CD4-positive, alpha-beta T cell (primary cell): ENCODE measurements around the gene ROPN1L. TPM values are rescaled to one million over a fixed set of nuclear protein-coding genes. Genes with fewer than 3 reads are reported as not detected.
"Not testable (repeated sequence)": the region's sequence is repeated elsewhere in the genome, so short reads cannot be mapped to it uniquely, and the experiment has no call there.

Experiments
- ATAC-seq: fragments of 200-7000 bp; cut with Tn5 transposase; one replicate; pipeline ENCODE4 v1.10.0; 2022; ENCODE audit warnings: mild to moderate bottlenecking; ENCODE audit not compliant: poor library complexity
- CTCF ChIA-PET: fragments of 350-600 bp; sonication (Branson Sonifier 250); formaldehyde crosslinking; loops from one replicate; lab custom pipeline; 2021; ENCODE audit warnings: antibody characterized with exemption, inconsistent platforms; lab: Charles Lee
- POLR2A ChIA-PET: fragments of 350-600 bp; sonication (Branson Sonifier 250); formaldehyde crosslinking; loops from one replicate; lab custom pipeline; 2021; ENCODE audit warnings: antibody characterized with exemption, inconsistent platforms; lab: Charles Lee
- DNase-seq, 14 experiments: peaks; one replicate each; pipeline ENCODE4 v3.0.0-alpha.2; 2013 to 2020; ENCODE audit warnings: mixed read lengths in 2 of 14
- H3K27ac ChIP-seq, 2 donors: one replicate each; pipeline versions ENCODE4 v1.5.1 to v1.7.0; 2013; ENCODE audit warnings: low read length in 2 of 2, low read depth in 1 of 2, mild to moderate bottlenecking in 1 of 2
- H3K27me3 ChIP-seq, 2 experiments: 1 replicate in 1 of 2; 2 replicates in 1 of 2; pipeline versions ENCODE4 v1.6.1 to v1.7.0; 2013; ENCODE audit warnings: low read length in 2 of 2, control low read depth in 1 of 2, mild to moderate bottlenecking in 1 of 2, moderate library complexity in 1 of 2; ENCODE audit not compliant: insufficient read depth in 2 of 2, control insufficient read depth in 1 of 2
- H3K36me3 ChIP-seq: one replicate; pipeline ENCODE4 v1.6.1; 2013; ENCODE audit warnings: low read length, control low read depth; ENCODE audit not compliant: insufficient read depth
- H3K4me1 ChIP-seq: one replicate; pipeline ENCODE4 v1.6.1; 2013; ENCODE audit warnings: low read length, control low read depth; ENCODE audit not compliant: insufficient read depth
- H3K4me3 ChIP-seq: one replicate; pipeline ENCODE4 v1.5.1; 2013; ENCODE audit warnings: mild to moderate bottlenecking, low read length, moderate library complexity
- H3K9me3 ChIP-seq, 2 experiments: 1 replicate in 1 of 2; 2 replicates in 1 of 2; pipeline versions ENCODE4 v1.6.1 to v1.7.0; 2013; ENCODE audit warnings: low read length in 2 of 2, mild to moderate bottlenecking in 2 of 2, control low read depth in 1 of 2, moderate library complexity in 1 of 2; ENCODE audit not compliant: control insufficient read depth in 1 of 2, insufficient read depth in 1 of 2
- H3K27ac Mint-ChIP-seq: one replicate; pipeline ENCODE4 v1.8.0; 2020; ENCODE audit warnings: mixed read lengths
- H3K27me3 Mint-ChIP-seq: one replicate; pipeline ENCODE4 v1.8.0; 2021; ENCODE audit warnings: mixed read lengths
- H3K36me3 Mint-ChIP-seq: one replicate; pipeline ENCODE4 v1.8.0; 2021; ENCODE audit warnings: low read depth, mixed read lengths
- H3K4me1 Mint-ChIP-seq: one replicate; pipeline ENCODE4 v1.8.0; 2021; ENCODE audit warnings: low read depth, mixed read lengths
- H3K4me3 Mint-ChIP-seq: one replicate; pipeline ENCODE4 v1.8.0; 2020; ENCODE audit warnings: mild to moderate bottlenecking, mixed read lengths
- H3K9me3 Mint-ChIP-seq: one replicate; pipeline ENCODE4 v1.8.0; 2020; ENCODE audit warnings: mixed read lengths
- CTCF ChIP-seq: fragments of 200-600 bp; IDR thresholded peaks from one replicate; pipeline ENCODE4 v1.8.0; 2022; ENCODE audit warnings: antibody characterized with exemption, mild to moderate bottlenecking
- intact Hi-C, 2 experiments: fragments of 100-400 bp; cut with DNase I in 1 of 2; cut with micrococcal nuclease in 1 of 2; formaldehyde crosslinking; loops; one replicate each; pipeline versions ENCODE4 v1.15.1 to v1.9.0; 2023 to 2025; cut with DNase I, micrococcal nuclease
- total RNA-seq, 174 experiments: library from RNA in 2 of 174; stranded (reverse) in 2 of 174; gene quantifications; one replicate each; pipeline ENCODE4 v1.2.3 and lab custom pipeline; 2021 to 2026

Gene ROPN1L
- total RNA-seq, 2 experiments from 2014 or later, result 0.42 to 0.58 TPM

DNA sequence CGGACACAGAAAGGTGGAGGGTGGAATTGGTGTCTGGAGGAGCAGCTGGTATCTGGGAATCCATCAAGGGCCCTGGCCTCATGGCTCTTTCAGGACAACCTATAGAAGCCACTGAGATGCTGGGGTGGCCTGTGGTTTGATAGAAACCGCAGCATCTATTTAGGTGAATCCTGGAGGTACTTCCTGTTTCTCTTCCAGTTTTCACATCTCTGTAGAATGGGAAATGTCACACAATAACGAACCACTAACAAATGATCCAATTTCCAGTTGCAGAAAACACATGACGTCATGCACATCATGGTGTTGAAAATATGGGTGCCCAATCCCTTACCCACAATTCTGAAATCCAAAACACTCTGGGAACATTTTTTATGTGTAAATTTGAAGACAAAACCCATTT lies 52.2 kb downstream of the ROPN1L start:
- intact Hi-C loops, result no loop called here
- no peak for DNase-seq
- no peak for TF ChIP-seq CTCF
- no peak overlapping the region for H3K27ac Mint-ChIP-seq
- Histone ChIP-seq H3K4me1 (peaks cover 27% of the 10 kb centered on the region), H3K27me3 (no peaks in the 10 kb centered on the region), H3K27ac (no peak overlapping the region), H3K9me3 (peaks cover 9 to 23% of the 10 kb centered on the region in 2 experiments), H3K36me3 (no peaks in the 10 kb centered on the region), H3K4me3 (no peak overlapping the region)
- no peak overlapping the region for H3K4me3 Mint-ChIP-seq
- CTCF ChIA-PET, result no interaction called here
- ATAC-seq, result no peak
- H3K36me3 Mint-ChIP-seq, result no peaks in the 10 kb centered on the region
- POLR2A ChIA-PET, result no interaction called here
- H3K27me3 Mint-ChIP-seq, result no peaks in the 10 kb centered on the region
- H3K9me3 Mint-ChIP-seq, result peaks cover 9% of the 10 kb centered on the region
- H3K4me1 Mint-ChIP-seq, result peaks cover 13% of the 10 kb centered on the region

DNA sequence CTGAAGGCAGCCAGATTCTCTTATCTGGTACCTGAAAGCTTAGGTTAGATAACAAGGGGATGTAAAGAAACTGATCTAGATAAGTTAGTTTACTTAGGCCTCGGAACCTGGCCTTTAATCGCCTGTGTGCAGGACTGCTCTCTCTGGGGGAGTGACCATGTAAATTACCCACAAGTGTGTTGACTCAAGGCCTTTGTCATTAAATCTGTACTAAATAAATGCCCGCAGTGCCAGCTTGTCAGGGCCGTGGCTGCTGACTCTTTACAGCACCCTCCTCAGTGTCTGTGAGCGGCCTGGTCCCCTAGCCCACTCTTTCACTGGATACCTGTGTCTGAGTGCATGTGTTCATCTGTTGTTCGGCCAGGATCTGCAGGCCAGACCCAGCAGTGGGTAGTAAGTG lies 52.8 kb downstream of the ROPN1L start:
- H3K9me3 ChIP-seq, result peaks cover 9 to 23% of the 10 kb centered on the region in 2 experiments
- H3K4me3 Mint-ChIP-seq, ATAC-seq, H3K9me3 Mint-ChIP-seq, intact Hi-C loops, H3K27ac Mint-ChIP-seq, H3K4me3 ChIP-seq, H3K27me3 Mint-ChIP-seq, H3K36me3 ChIP-seq, H3K27me3 ChIP-seq, DNase-seq, H3K4me1 Mint-ChIP-seq, H3K27ac ChIP-seq, H3K36me3 Mint-ChIP-seq, CTCF ChIA-PET, POLR2A ChIA-PET: not testable (repeated sequence)
- peaks cover 22% of the 10 kb centered on the region for H3K4me1 ChIP-seq

GRCh38 chr5:10497554-10497953 lies 55.9 kb downstream of the ROPN1L start:
- Histone ChIP-seq H3K4me3 (no peak overlapping the region), H3K4me1 (peaks cover 7% of the 10 kb centered on the region), H3K27me3 (no peaks in the 10 kb centered on the region), H3K36me3 (no peaks in the 10 kb centered on the region), H3K27ac (no peak overlapping the region), H3K9me3 (peaks cover 9 to 20% of the 10 kb centered on the region in 2 experiments)
- Mint-ChIP-seq H3K36me3 (no peaks in the 10 kb centered on the region), H3K4me3 (no peak overlapping the region), H3K9me3 (peaks cover 9% of the 10 kb centered on the region), H3K27me3 (no peaks in the 10 kb centered on the region), H3K27ac (no peak overlapping the region), H3K4me1 (no peaks in the 10 kb centered on the region)
- ChIA-PET CTCF (no interaction called here), POLR2A (no interaction called here)
- intact Hi-C loops, result no loop called here
- ATAC-seq (no peak), DNase-seq (no peak)
- TF ChIP-seq CTCF, result no peak

DNA sequence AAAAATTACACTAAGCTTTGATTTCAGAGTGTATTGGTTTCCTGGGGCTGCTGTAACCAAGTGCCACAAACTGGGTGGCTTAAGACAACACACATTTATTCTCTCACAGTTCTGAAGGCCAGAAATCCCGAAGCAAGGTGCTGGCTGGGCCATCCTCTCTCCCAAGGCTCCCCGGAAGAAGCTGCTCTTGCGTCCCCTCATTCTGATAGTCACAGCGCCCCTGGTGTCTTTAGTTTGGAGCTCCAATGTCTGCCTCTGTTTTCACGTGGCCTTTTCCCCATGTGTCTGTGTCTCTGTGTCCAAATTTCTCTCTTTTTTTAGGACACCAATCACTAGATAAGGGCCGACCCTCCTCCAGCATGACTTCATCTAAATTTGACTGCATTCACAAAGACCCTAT lies 56.7 kb downstream of the ROPN1L start:
- H3K36me3 Mint-ChIP-seq, result no peaks in the 10 kb centered on the region
- no peak for ATAC-seq
- peaks cover 9 to 13% of the 10 kb centered on the region in 2 experiments for H3K9me3 ChIP-seq
- intact Hi-C loops, result no loop called here
- no peak overlapping the region for H3K4me3 ChIP-seq
- ChIA-PET CTCF (no interaction called here), POLR2A (no interaction called here)
- no peaks in the 10 kb centered on the region for H3K4me1 ChIP-seq
- no peaks in the 10 kb centered on the region for H3K4me1 Mint-ChIP-seq
- TF ChIP-seq CTCF, result no peak
- H3K27ac Mint-ChIP-seq, result no peak overlapping the region
- no peak overlapping the region for H3K4me3 Mint-ChIP-seq
- H3K27me3 ChIP-seq, result no peaks in the 10 kb centered on the region
- no peak for DNase-seq
- H3K36me3 ChIP-seq, result no peaks in the 10 kb centered on the region
- H3K27me3 Mint-ChIP-seq, result no peaks in the 10 kb centered on the region
- peaks cover 9% of the 10 kb centered on the region for H3K9me3 Mint-ChIP-seq
- H3K27ac ChIP-seq, result no peak overlapping the region
